Neuronal stem cell (in vitro differentiated cells): ENCODE measurements around the gene TNFRSF13B.
A peak's percentile ranks its signal among the peaks of the same experiment; 100 is the strongest.

Source experiments
- DNase-seq: peaks from one replicate; pipeline ENCODE4 v3.0.0-alpha.2; 2013; ENCODE audit warnings: low spot score
- H2AFZ ChIP-seq: one replicate; pipeline ENCODE4 v1.6.1; 2013; ENCODE audit warnings: mild to moderate bottlenecking, low read length, inconsistent platforms
- H2AK5ac ChIP-seq: 2 replicates; pipeline ENCODE4 v1.6.1; 2013; ENCODE audit warnings: low read depth, mild to moderate bottlenecking, inconsistent platforms, low read length, moderate library complexity, mixed read lengths
- H2BK120ac ChIP-seq: 2 replicates; pipeline ENCODE4 v1.6.1; 2013; ENCODE audit warnings: low read depth, mild to moderate bottlenecking, inconsistent platforms, low read length, moderate library complexity, mixed read lengths
- H2BK12ac ChIP-seq: one replicate; pipeline ENCODE4 v1.6.1; 2013; ENCODE audit warnings: low read length, inconsistent platforms
- H2BK15ac ChIP-seq: 2 replicates; pipeline ENCODE4 v1.6.1; 2013; ENCODE audit warnings: mild to moderate bottlenecking, low read length, inconsistent platforms, mixed read lengths
- H2BK5ac ChIP-seq: one replicate; pipeline ENCODE4 v1.6.1; 2013; ENCODE audit warnings: inconsistent platforms, mild to moderate bottlenecking, low read length, moderate library complexity
- H3K14ac ChIP-seq: one replicate; pipeline ENCODE4 v1.6.1; 2013; ENCODE audit warnings: low read length, inconsistent platforms
- H3K18ac ChIP-seq: 2 replicates; pipeline ENCODE4 v1.6.1; 2013; ENCODE audit warnings: low read length, inconsistent platforms
- H3K23ac ChIP-seq: 2 replicates; pipeline ENCODE4 v1.6.1; 2013; ENCODE audit warnings: low read depth, mild to moderate bottlenecking, mixed read lengths, low read length, inconsistent platforms; ENCODE audit not compliant: poor library complexity
- H3K27ac ChIP-seq: replicated peaks from 3 replicates; pipeline ENCODE4 v1.5.1; 2013; ENCODE audit warnings: low read length, inconsistent platforms
- H3K27me3 ChIP-seq, 3 experiments: 2 replicates each; pipeline ENCODE4 v1.6.1; 2013; ENCODE audit warnings: low read length in 3 of 3, mild to moderate bottlenecking in 2 of 3, inconsistent platforms in 1 of 3, low read depth in 1 of 3, mixed read lengths in 1 of 3, moderate library complexity in 1 of 3; ENCODE audit not compliant: control insufficient read depth in 3 of 3, insufficient read depth in 3 of 3
- H3K36me3 ChIP-seq, 2 donors: replicated peaks in 1 of 2; 2 replicates each; pipeline ENCODE4 v1.6.1; 2013; ENCODE audit warnings: low read length in 2 of 2; ENCODE audit not compliant: control insufficient read depth in 2 of 2, insufficient read depth in 2 of 2
- H3K4ac ChIP-seq: 2 replicates; pipeline ENCODE4 v1.6.1; 2013; ENCODE audit warnings: inconsistent platforms, mild to moderate bottlenecking, low read length, moderate library complexity
- H3K4me1 ChIP-seq, 2 donors: 1 replicate in 1 of 2; 2 replicates in 1 of 2; pipeline ENCODE4 v1.6.1; 2013; ENCODE audit warnings: low read length in 2 of 2, low read depth in 1 of 2; ENCODE audit not compliant: control insufficient read depth in 2 of 2, insufficient read depth in 1 of 2
- H3K4me2 ChIP-seq: one replicate; pipeline ENCODE4 v1.6.1; 2013; ENCODE audit warnings: mild to moderate bottlenecking, low read length, inconsistent platforms; ENCODE audit not compliant: insufficient read depth, poor library complexity, severe bottlenecking
- H3K4me3 ChIP-seq, 2 donors: 2 replicates each; pipeline ENCODE4 v1.5.1; 2013; ENCODE audit warnings: low read length in 2 of 2, mild to moderate bottlenecking in 2 of 2, inconsistent platforms in 1 of 2, moderate library complexity in 1 of 2
- H3K79me1 ChIP-seq: one replicate; pipeline ENCODE4 v1.6.1; 2013; ENCODE audit warnings: low read depth, mild to moderate bottlenecking, inconsistent platforms, low read length, moderate library complexity
- H3K9ac ChIP-seq: one replicate; pipeline ENCODE4 v1.6.1; 2013; ENCODE audit warnings: mild to moderate bottlenecking, low read depth, low read length, inconsistent platforms; ENCODE audit not compliant: poor library complexity
- H3K9me3 ChIP-seq, 2 donors: replicated peaks in 1 of 2; 2 replicates each; pipeline versions ENCODE3 to v1.6.1; 2013; ENCODE audit warnings: low read length in 2 of 2, mild to moderate bottlenecking in 2 of 2, inconsistent platforms in 1 of 2, low read depth in 1 of 2, mixed read lengths in 1 of 2, moderate library complexity in 1 of 2; ENCODE audit not compliant: control insufficient read depth in 2 of 2, insufficient read depth in 1 of 2
- H4K8ac ChIP-seq: one replicate; pipeline ENCODE4 v1.6.1; 2013; ENCODE audit warnings: low read depth, mild to moderate bottlenecking, inconsistent platforms, low read length, moderate library complexity
- H4K91ac ChIP-seq: one replicate; pipeline ENCODE4 v1.6.1; 2013; ENCODE audit warnings: low read length, low read depth, mild to moderate bottlenecking, inconsistent platforms; ENCODE audit not compliant: poor library complexity
- WGBS, 2 donors: extraction: QIAGEN DNeasy Blood & Tissue Kit; methylation state at CpG; one replicate each; pipeline ENCODE4 v1.1.7; 2013; ENCODE audit warnings: missing lambda C conversion rate in 2 of 2, mixed read lengths in 1 of 2; ENCODE audit not compliant: insufficient read length in 2 of 2, insufficient replicate concordance in 1 of 2; ENCODE audit errors: extremely low coverage in 2 of 2; 5-methylcytosine and 5-hydroxymethylcytosine counted together

TNFRSF13B gene

DNA sequence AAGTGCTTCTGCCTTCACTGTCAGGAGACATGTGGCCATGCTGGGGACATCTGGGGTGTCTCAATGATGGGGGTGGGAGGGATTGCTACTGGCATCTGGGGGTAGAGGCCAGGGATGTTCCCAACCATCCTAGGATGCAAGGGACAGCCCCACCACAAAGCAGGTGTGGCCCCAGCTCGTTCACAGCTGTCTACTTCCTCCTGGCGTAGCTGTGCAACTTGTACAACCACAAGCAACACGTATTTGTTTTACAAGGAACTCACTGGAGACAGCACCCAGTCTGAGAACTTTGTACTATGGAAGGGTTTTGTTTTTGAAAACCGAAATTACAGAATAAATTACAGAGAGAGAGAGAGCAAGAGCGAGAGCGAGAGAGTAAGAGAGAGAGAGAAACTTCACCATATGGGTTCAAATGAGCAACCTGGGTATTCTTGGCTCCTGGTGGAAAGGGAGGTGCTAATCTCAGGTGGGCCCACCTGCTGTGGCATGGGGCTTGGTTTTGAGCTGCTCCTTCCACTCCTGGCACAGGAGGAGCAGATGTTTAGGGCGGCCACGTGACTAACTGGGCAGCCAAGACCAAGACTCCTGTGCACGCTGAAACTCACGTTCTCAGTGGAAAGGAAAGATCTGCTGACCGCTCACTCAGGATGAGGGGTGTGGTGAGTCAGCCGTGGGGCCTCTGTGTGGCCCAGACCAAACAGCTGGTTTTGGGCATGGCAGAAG is 17.5 kb upstream of the TNFRSF13B start:
- H2AK5ac ChIP-seq: peak overlapping the region; percentile 88
- H3K14ac ChIP-seq: no peak overlapping the region
- no peaks in the 10 kb centered on the region for H3K36me3 ChIP-seq
- H4K91ac ChIP-seq: no peak overlapping the region
- H2BK15ac ChIP-seq: no peak overlapping the region
- peak overlapping the region; percentile 18 for H3K23ac ChIP-seq
- no peak overlapping the region for H3K4me2 ChIP-seq
- no peak overlapping the region for H3K9ac ChIP-seq
- peak overlapping the region; percentile 2 for H2BK120ac ChIP-seq
- peak overlapping the region; percentile 11 for H2BK5ac ChIP-seq
- no peak overlapping the region for H2AFZ ChIP-seq
- H3K4me1 ChIP-seq: peaks cover 0 to 2% of the 10 kb centered on the region in 2 donors
- peaks cover 0 to 5% (median 0%) of the 10 kb centered on the region in 3 experiments for H3K27me3 ChIP-seq
- H3K9me3 ChIP-seq: no peaks in the 10 kb centered on the region
- H4K8ac ChIP-seq: no peak overlapping the region
- H3K4me3 ChIP-seq: no peak overlapping the region
- H3K4ac ChIP-seq: no peak overlapping the region
- DNase-seq: no peak
- peaks cover 2% of the 10 kb centered on the region for H3K79me1 ChIP-seq
- peak overlapping the region; percentile 8 for H2BK12ac ChIP-seq
- WGBS, 2 donors: no CpG with 5 or more reads among the region's 12 CpGs
- peak overlapping the region; percentile 41 for H3K18ac ChIP-seq
- no peak overlapping the region for H3K27ac ChIP-seq

DNA sequence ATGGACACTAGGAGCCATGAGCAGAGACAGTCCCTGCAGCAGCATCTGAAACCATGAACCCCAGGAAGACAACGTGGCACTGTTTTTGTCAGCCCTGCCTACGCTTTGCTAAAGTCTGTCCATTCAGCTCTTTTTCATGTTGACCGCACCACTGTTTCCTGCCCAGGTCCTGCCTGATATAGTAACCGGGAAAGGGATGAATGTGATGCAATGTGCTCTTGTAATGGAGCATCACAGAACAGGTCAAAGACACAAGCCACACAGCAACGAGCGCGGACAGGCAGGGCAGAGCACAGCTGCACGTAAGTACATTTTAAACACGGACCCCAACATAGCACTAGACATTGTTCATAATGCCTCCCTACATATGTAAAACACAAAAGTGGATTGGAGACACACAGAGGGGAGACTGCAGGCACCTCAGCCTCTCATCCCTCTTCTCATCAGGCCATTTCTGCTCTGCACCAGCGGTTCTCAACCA is 16.9 kb upstream of the TNFRSF13B start:
- WGBS, 2 donors: no CpG with 5 or more reads among the region's 10 CpGs

DNA sequence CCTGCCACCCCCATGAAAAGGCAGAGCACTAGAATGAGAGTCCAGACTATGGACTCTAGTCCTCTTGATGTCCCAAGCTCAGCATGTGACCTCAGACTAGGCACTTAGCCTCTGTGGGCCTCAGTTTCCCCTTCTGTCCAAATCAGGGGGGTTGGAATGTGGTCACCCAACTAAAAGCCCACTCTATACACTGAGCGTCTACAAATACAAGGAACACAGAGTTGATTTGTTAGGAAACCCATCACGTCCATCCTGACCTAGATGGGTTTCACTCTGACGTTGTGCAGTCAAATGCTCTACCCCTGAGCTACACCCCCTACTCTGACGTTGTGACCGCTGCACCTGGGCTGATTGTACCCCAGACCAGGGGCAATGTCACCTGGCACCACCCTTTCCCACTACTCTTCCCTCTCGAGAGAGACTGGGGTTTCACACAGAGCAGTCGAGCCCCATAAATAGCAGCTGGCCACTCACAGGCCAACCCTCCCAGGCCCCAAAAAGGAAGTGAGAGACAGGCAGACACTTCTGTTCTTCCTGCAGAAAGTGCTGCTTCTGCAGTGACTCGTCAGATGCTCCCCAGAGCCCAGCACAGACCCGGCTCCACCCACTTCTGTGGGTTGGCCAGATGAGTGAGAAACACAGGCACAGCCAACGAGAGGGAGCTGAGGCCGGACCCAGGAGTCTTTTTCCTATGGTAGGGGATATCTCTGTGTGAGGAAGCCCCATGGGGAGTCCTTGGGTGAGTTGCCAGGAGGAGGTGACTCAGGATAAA is 16.1 kb upstream of the TNFRSF13B start:
- Histone ChIP-seq H3K27me3 (peaks cover 0 to 14% (median 0%) of the 10 kb centered on the region in 3 experiments), H2BK15ac (no peak overlapping the region), H3K27ac (no peak overlapping the region), H3K14ac (no peak overlapping the region), H3K9me3 (no peaks in the 10 kb centered on the region), H3K4ac (no peak overlapping the region), H3K4me2 (no peak overlapping the region), H3K18ac (no peak overlapping the region), H3K36me3 (no peaks in the 10 kb centered on the region), H3K9ac (no peak overlapping the region), H2AK5ac (no peak overlapping the region), H3K4me3 (no peak overlapping the region), H3K23ac (no peak overlapping the region), H2BK120ac (peak overlapping the region; percentile 13), H2BK12ac (no peak overlapping the region), H4K91ac (no peak overlapping the region), H4K8ac (no peak overlapping the region), H3K4me1 (peaks cover 0 to 2% of the 10 kb centered on the region in 2 donors), H2BK5ac (no peak overlapping the region), H3K79me1 (peaks cover 2% of the 10 kb centered on the region), H2AFZ (no peak overlapping the region)
- DNase-seq: no peak
- WGBS, 2 donors: no CpG with 5 or more reads among the region's 11 CpGs

More for the DNA sequence above, 16.9 kb upstream of the TNFRSF13B start:
- DNase-seq: no peak
- Histone ChIP-seq H2BK120ac (peak overlapping the region; percentile 2), H2AFZ (no peak overlapping the region), H2AK5ac (no peak overlapping the region), H3K27ac (no peak overlapping the region), H2BK12ac (no peak overlapping the region), H3K23ac (no peak overlapping the region), H4K91ac (no peak overlapping the region), H3K9me3 (no peaks in the 10 kb centered on the region), H3K27me3 (peaks cover 0 to 6% (median 0%) of the 10 kb centered on the region in 3 experiments), H3K4me1 (peaks cover 0 to 2% of the 10 kb centered on the region in 2 donors), H3K4ac (no peak overlapping the region), H2BK15ac (no peak overlapping the region), H3K36me3 (no peaks in the 10 kb centered on the region), H3K4me3 (no peak overlapping the region), H3K14ac (no peak overlapping the region), H4K8ac (no peak overlapping the region), H3K4me2 (no peak overlapping the region), H3K79me1 (peaks cover 2% of the 10 kb centered on the region), H2BK5ac (no peak overlapping the region), H3K18ac (no peak overlapping the region), H3K9ac (peak overlapping the region; percentile 22)
